Smooth muscle cell (in vitro differentiated cells): ENCODE data around the gene CCN5. TPM values are rescaled to one million over a fixed set of nuclear protein-coding genes. Genes with fewer than 3 reads are reported as not detected.

ENCODE experiments used
- DNase-seq: peaks from one replicate; lab custom pipeline; 2025; ENCODE audit not compliant: unreplicated experiment; lab: John Stamatoyannopoulos, UW
- H2AFZ ChIP-seq: fragments of 200-600 bp; sonication (generic); 2 replicates; pipeline ENCODE4 v1.6.0; 2016; ENCODE audit warnings: antibody characterized with exemption, low read depth, mild to moderate bottlenecking
- H3F3A ChIP-seq: fragments of 200-600 bp; sonication (generic); 2 replicates; pipeline ENCODE4 v1.6.0; 2017; ENCODE audit warnings: antibody characterized with exemption, low read depth
- H3K27ac ChIP-seq: fragments of 200-600 bp; sonication (generic); 2 replicates; pipeline ENCODE4 v1.5.1; 2016; ENCODE audit warnings: low read depth, mild to moderate bottlenecking
- H3K27me3 ChIP-seq: fragments of 200-600 bp; sonication (generic); 2 replicates; pipeline ENCODE4 v1.6.1; 2016; ENCODE audit warnings: low read depth, mild to moderate bottlenecking
- H3K36me3 ChIP-seq: fragments of 200-600 bp; sonication (generic); 2 replicates; pipeline ENCODE4 v1.5.1; 2016; ENCODE audit warnings: low read depth
- H3K4me1 ChIP-seq: fragments of 200-600 bp; sonication (generic); 2 replicates; pipeline ENCODE4 v1.5.1; 2016; ENCODE audit warnings: low read depth
- H3K4me2 ChIP-seq: fragments of 200-600 bp; sonication (generic); 2 replicates; pipeline ENCODE4 v1.6.0; 2016; ENCODE audit warnings: mild to moderate bottlenecking
- H3K4me3 ChIP-seq: fragments of 200-600 bp; sonication (generic); 2 replicates; pipeline ENCODE4 v1.5.1; 2016; ENCODE audit warnings: mild to moderate bottlenecking
- H3K79me2 ChIP-seq: fragments of 200-600 bp; sonication (generic); 2 replicates; pipeline ENCODE4 v1.6.0; 2016; ENCODE audit warnings: low read depth, mild to moderate bottlenecking
- H3K9ac ChIP-seq: fragments of 200-600 bp; sonication (generic); 2 replicates; pipeline ENCODE4 v1.6.0; 2016; ENCODE audit warnings: low read depth
- H3K9me3 ChIP-seq: fragments of 200-600 bp; sonication (generic); replicated peaks from 2 replicates; pipeline ENCODE4 v1.5.1; 2016; ENCODE audit warnings: low read depth
- H4K20me1 ChIP-seq: fragments of 200-600 bp; sonication (generic); 2 replicates; pipeline ENCODE4 v1.6.0; 2016; ENCODE audit warnings: low read depth
- WGBS: methylation state at CpG from one replicate; pipeline ENCODE4 v1.1.7; 2016; ENCODE audit warnings: low lambda C conversion rate; 5-methylcytosine and 5-hydroxymethylcytosine counted together
- polyA plus RNA-seq: library from polyadenylated mRNA; unstranded; fragments of >200 nt; fragmentation: Nextera tagmentation; extraction: Ambion mirVana; gene quantifications from 2 replicates; pipeline ENCODE4 v1.2.1, GENCODE V29; 2016
- total RNA-seq: library from RNA; depleted of rRNA; stranded (reverse); fragments of >200 nt; gene quantifications from 2 replicates; pipeline ENCODE4 v1.2.3, GENCODE V29; 2014
- TF ChIP-seq, protein P1 (sequence below): fragments of 200-600 bp; sonication (generic); IDR thresholded peaks from 2 replicates; pipeline ENCODE4 v1.5.1; 2017; ENCODE audit warnings: borderline replicate concordance, mild to moderate bottlenecking, antibody characterized with exemption; ENCODE audit not compliant: insufficient read depth, poor library complexity, severe bottlenecking

CCN5 gene
- total and polyA plus RNA-seq, 2 experiments from 2014 or later = not detected

- Histone ChIP-seq H3K36me3 (no peaks in the 10 kb centered on the region), H3K27me3 (no peaks in the 10 kb centered on the region), H3K27ac (no peak overlapping the region), H3K79me2 (no peaks in the 10 kb centered on the region), H3K4me2 (no peak overlapping the region), H3F3A (peaks cover 26% of the 10 kb centered on the region), H2AFZ (no peak overlapping the region), H4K20me1 (no peaks in the 10 kb centered on the region), H3K4me3 (no peak overlapping the region), H3K9me3 (no peaks in the 10 kb centered on the region), H3K4me1 (peaks cover 7% of the 10 kb centered on the region), H3K9ac (no peak overlapping the region)
- no peak for DNase-seq
- WGBS = 92% methylated on average over 7 of the region's 7 CpGs
- TF ChIP-seq, protein P1, sequence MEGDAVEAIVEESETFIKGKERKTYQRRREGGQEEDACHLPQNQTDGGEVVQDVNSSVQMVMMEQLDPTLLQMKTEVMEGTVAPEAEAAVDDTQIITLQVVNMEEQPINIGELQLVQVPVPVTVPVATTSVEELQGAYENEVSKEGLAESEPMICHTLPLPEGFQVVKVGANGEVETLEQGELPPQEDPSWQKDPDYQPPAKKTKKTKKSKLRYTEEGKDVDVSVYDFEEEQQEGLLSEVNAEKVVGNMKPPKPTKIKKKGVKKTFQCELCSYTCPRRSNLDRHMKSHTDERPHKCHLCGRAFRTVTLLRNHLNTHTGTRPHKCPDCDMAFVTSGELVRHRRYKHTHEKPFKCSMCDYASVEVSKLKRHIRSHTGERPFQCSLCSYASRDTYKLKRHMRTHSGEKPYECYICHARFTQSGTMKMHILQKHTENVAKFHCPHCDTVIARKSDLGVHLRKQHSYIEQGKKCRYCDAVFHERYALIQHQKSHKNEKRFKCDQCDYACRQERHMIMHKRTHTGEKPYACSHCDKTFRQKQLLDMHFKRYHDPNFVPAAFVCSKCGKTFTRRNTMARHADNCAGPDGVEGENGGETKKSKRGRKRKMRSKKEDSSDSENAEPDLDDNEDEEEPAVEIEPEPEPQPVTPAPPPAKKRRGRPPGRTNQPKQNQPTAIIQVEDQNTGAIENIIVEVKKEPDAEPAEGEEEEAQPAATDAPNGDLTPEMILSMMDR = no peak
These were observed 23.4 kb upstream of the CCN5 start for GRCh38 chr20:44691424-44692423.

GRCh38 chr20:44692932-44693480 is 22.2 kb upstream of the CCN5 start:
- H2AFZ ChIP-seq = no peak overlapping the region
- H4K20me1 ChIP-seq = no peaks in the 10 kb centered on the region
- H3K27me3 ChIP-seq = no peaks in the 10 kb centered on the region
- no peak overlapping the region for H3K4me3 ChIP-seq
- H3K79me2 ChIP-seq = no peaks in the 10 kb centered on the region
- H3K9ac ChIP-seq = peak overlapping the region; percentile 36
- H3F3A ChIP-seq = peaks cover 26% of the 10 kb centered on the region
- no peaks in the 10 kb centered on the region for H3K36me3 ChIP-seq
- H3K4me2 ChIP-seq = peak overlapping the region; percentile 26
- H3K4me1 ChIP-seq = peaks cover 7% of the 10 kb centered on the region
- no peak for DNase-seq
- H3K9me3 ChIP-seq = no peaks in the 10 kb centered on the region
- TF ChIP-seq, protein P1 = no peak
- H3K27ac ChIP-seq = peak overlapping the region; percentile 83
- WGBS = 13% methylated on average over 7 of the region's 7 CpGs

DNA sequence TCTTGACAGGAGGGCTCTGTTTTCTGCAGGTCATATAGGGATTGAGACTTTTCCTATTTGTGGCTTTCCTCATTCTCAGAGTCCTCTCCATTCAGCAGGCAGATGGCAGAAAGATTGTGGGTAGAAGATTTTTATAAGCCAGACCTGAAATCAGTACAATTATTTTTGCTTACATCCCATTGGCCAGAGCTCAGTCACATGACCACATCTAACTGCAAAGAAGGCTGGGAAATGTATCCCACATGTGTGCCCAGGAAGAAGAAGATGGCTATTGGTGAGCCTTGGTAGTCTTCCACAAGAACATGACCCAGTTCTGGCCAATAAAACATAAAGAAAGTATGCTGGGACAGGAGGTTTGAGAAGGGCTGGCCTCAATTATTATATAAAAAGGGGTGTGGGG is 21.5 kb upstream of the CCN5 start:
- no peak overlapping the region for H3K4me2 ChIP-seq
- peaks cover 7% of the 10 kb centered on the region for H3K4me1 ChIP-seq
- DNase-seq = no peak
- H3F3A ChIP-seq = peaks cover 26% of the 10 kb centered on the region
- H3K4me3 ChIP-seq = no peak overlapping the region
- peak overlapping the region; percentile 83 for H3K27ac ChIP-seq
- no peaks in the 10 kb centered on the region for H3K79me2 ChIP-seq
- no peaks in the 10 kb centered on the region for H3K36me3 ChIP-seq
- no peaks in the 10 kb centered on the region for H3K9me3 ChIP-seq
- no peaks in the 10 kb centered on the region for H4K20me1 ChIP-seq
- TF ChIP-seq, protein P1 = no peak
- H3K9ac ChIP-seq = peak overlapping the region; percentile 36
- H3K27me3 ChIP-seq = no peaks in the 10 kb centered on the region
- H2AFZ ChIP-seq = no peak overlapping the region
